ENCODE measurements around the gene BTG1.
A peak's percentile ranks its signal among the peaks of the same experiment; 100 is the strongest.

Gene BTG1

GRCh38 chr12:92109613-92110012 is 36.0 kb downstream of the BTG1 start:
- H3K27ac ChIP-seq (replicated peaks; ENCODE audit: low read length): no peak overlapping the region
- H2BK12ac ChIP-seq (ENCODE audit: low read length): no peak overlapping the region
- H2AFZ ChIP-seq (ENCODE audit: low read length): no peak overlapping the region
- H2AK5ac ChIP-seq (ENCODE audit: low read depth, low read length): no peak overlapping the region
- H2BK120ac ChIP-seq (ENCODE audit: low read depth, low read length): no peak overlapping the region
- no peaks in the 10 kb centered on the region for H3K27me3 ChIP-seq (ENCODE audit: control insufficient read depth in 3 of 3, insufficient read depth in 3 of 3, low read depth in 1 of 3, low read length in 3 of 3)
- H3K4me1 ChIP-seq (ENCODE audit: control insufficient read depth in 2 of 2, insufficient read depth in 1 of 2, low read depth in 1 of 2, low read length in 2 of 2): peaks cover 19 to 25% of the 10 kb centered on the region in 2 donors
- DNase-seq (ENCODE audit: low spot score): no peak
- H2BK5ac ChIP-seq (ENCODE audit: low read length): no peak overlapping the region
- H3K4me2 ChIP-seq (ENCODE audit: insufficient read depth, low read length, poor library complexity, severe bottlenecking): no peak overlapping the region
- H3K79me1 ChIP-seq (ENCODE audit: low read depth, low read length): no peaks in the 10 kb centered on the region
- H3K9me3 ChIP-seq (replicated peaks in 1 of 2; ENCODE audit: control insufficient read depth in 2 of 2, insufficient read depth in 1 of 2, low read depth in 1 of 2, low read length in 2 of 2): no peaks in the 10 kb centered on the region
- no peak overlapping the region for H3K9ac ChIP-seq (ENCODE audit: low read depth, low read length, poor library complexity)
- H3K36me3 ChIP-seq (replicated peaks in 1 of 2; ENCODE audit: control insufficient read depth in 2 of 2, insufficient read depth in 2 of 2, low read length in 2 of 2): no peaks in the 10 kb centered on the region
- no peak overlapping the region for H3K4ac ChIP-seq (ENCODE audit: low read length)
- no peak overlapping the region for H4K91ac ChIP-seq (ENCODE audit: low read depth, low read length, poor library complexity)
- no peak overlapping the region for H3K23ac ChIP-seq (ENCODE audit: low read depth, low read length, poor library complexity)
- WGBS, 2 donors (ENCODE audit: extremely low coverage in 2 of 2, insufficient read length in 2 of 2, insufficient replicate concordance in 1 of 2): no CpG with 5 or more reads among the region's 4 CpGs
- H2BK15ac ChIP-seq (ENCODE audit: low read length): no peak overlapping the region
- H3K4me3 ChIP-seq (ENCODE audit: low read length in 2 of 2): no peak overlapping the region
- no peak overlapping the region for H3K18ac ChIP-seq (ENCODE audit: low read length)
- no peak overlapping the region for H3K14ac ChIP-seq (ENCODE audit: low read length)
- no peak overlapping the region for H4K8ac ChIP-seq (ENCODE audit: low read depth, low read length)

- H4K91ac ChIP-seq (ENCODE audit: low read depth, low read length, poor library complexity): no peak overlapping the region
- H3K4me2 ChIP-seq (ENCODE audit: insufficient read depth, low read length, poor library complexity, severe bottlenecking): no peak overlapping the region
- H3K18ac ChIP-seq (ENCODE audit: low read length): no peak overlapping the region
- no peak for DNase-seq (ENCODE audit: low spot score)
- H3K79me1 ChIP-seq (ENCODE audit: low read depth, low read length): no peaks in the 10 kb centered on the region
- no peak overlapping the region for H2BK12ac ChIP-seq (ENCODE audit: low read length)
- no peak overlapping the region for H3K14ac ChIP-seq (ENCODE audit: low read length)
- no peak overlapping the region for H3K4ac ChIP-seq (ENCODE audit: low read length)
- no peak overlapping the region for H2BK15ac ChIP-seq (ENCODE audit: low read length)
- H3K9me3 ChIP-seq (replicated peaks in 1 of 2; ENCODE audit: control insufficient read depth in 2 of 2, insufficient read depth in 1 of 2, low read depth in 1 of 2, low read length in 2 of 2): no peaks in the 10 kb centered on the region
- H2AFZ ChIP-seq (ENCODE audit: low read length): peak overlapping the region; percentile 66
- H3K27me3 ChIP-seq (ENCODE audit: control insufficient read depth in 3 of 3, insufficient read depth in 3 of 3, low read depth in 1 of 3, low read length in 3 of 3): no peaks in the 10 kb centered on the region
- peaks cover 19 to 25% of the 10 kb centered on the region in 2 donors for H3K4me1 ChIP-seq (ENCODE audit: control insufficient read depth in 2 of 2, insufficient read depth in 1 of 2, low read depth in 1 of 2, low read length in 2 of 2)
- H3K36me3 ChIP-seq (replicated peaks in 1 of 2; ENCODE audit: control insufficient read depth in 2 of 2, insufficient read depth in 2 of 2, low read length in 2 of 2): no peaks in the 10 kb centered on the region
- no peak overlapping the region for H3K27ac ChIP-seq (replicated peaks; ENCODE audit: low read length)
- H2BK5ac ChIP-seq (ENCODE audit: low read length): no peak overlapping the region
- no peak overlapping the region for H2BK120ac ChIP-seq (ENCODE audit: low read depth, low read length)
- WGBS, 2 donors (ENCODE audit: extremely low coverage in 2 of 2, insufficient read length in 2 of 2, insufficient replicate concordance in 1 of 2): no CpG with 5 or more reads among the region's 3 CpGs
- H4K8ac ChIP-seq (ENCODE audit: low read depth, low read length): no peak overlapping the region
- no peak overlapping the region for H3K9ac ChIP-seq (ENCODE audit: low read depth, low read length, poor library complexity)
- no peak overlapping the region for H2AK5ac ChIP-seq (ENCODE audit: low read depth, low read length)
- no peak overlapping the region for H3K4me3 ChIP-seq (ENCODE audit: low read length in 2 of 2)
- H3K23ac ChIP-seq (ENCODE audit: low read depth, low read length, poor library complexity): no peak overlapping the region
These were observed 37.0 kb downstream of the BTG1 start for GRCh38 chr12:92108651-92109050.

DNA sequence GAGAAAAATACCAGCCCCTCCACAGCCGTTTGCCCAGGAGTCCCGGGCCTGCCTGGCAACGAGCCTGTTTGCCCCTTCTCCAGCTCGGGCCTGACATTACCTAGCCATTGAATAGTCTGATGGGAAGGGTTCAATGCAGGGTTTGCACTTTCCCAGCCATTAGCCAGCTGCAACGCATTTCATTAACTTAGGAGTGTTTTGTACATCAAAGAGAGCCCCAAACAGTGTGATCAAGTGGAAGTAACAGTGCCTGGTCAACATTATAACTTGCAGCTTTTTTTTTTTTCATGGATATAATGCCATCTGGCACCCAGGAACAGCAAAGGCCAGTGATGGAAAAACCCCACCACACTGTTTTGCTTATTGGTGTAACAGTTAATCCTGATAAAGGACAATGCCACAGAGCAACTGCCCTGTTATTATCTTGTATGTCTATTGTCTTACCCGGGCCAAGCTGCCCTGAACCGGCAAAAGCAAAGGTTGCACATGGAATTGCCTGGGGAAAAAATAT is 38.0 kb downstream of the BTG1 start:
- H3K14ac ChIP-seq (ENCODE audit: low read length): no peak overlapping the region
- H3K4me3 ChIP-seq (ENCODE audit: low read length in 2 of 2): no peak overlapping the region
- peak overlapping the region; percentile 66 for H2AFZ ChIP-seq (ENCODE audit: low read length)
- H3K18ac ChIP-seq (ENCODE audit: low read length): no peak overlapping the region
- no peak overlapping the region for H2BK5ac ChIP-seq (ENCODE audit: low read length)
- no peak overlapping the region for H3K23ac ChIP-seq (ENCODE audit: low read depth, low read length, poor library complexity)
- H3K9me3 ChIP-seq (replicated peaks in 1 of 2; ENCODE audit: control insufficient read depth in 2 of 2, insufficient read depth in 1 of 2, low read depth in 1 of 2, low read length in 2 of 2): no peaks in the 10 kb centered on the region
- no peak overlapping the region for H2BK15ac ChIP-seq (ENCODE audit: low read length)
- DNase-seq (ENCODE audit: low spot score): peak; percentile 27
- peaks cover 1% of the 10 kb centered on the region for H3K79me1 ChIP-seq (ENCODE audit: low read depth, low read length)
- H4K91ac ChIP-seq (ENCODE audit: low read depth, low read length, poor library complexity): no peak overlapping the region
- no peak overlapping the region for H2BK12ac ChIP-seq (ENCODE audit: low read length)
- H3K9ac ChIP-seq (ENCODE audit: low read depth, low read length, poor library complexity): no peak overlapping the region
- no peak overlapping the region for H3K4me2 ChIP-seq (ENCODE audit: insufficient read depth, low read length, poor library complexity, severe bottlenecking)
- H4K8ac ChIP-seq (ENCODE audit: low read depth, low read length): no peak overlapping the region
- no peak overlapping the region for H2BK120ac ChIP-seq (ENCODE audit: low read depth, low read length)
- no CpG with 5 or more reads among the region's 7 CpGs for WGBS, 2 donors (ENCODE audit: extremely low coverage in 2 of 2, insufficient read length in 2 of 2, insufficient replicate concordance in 1 of 2)
- H3K27me3 ChIP-seq (ENCODE audit: control insufficient read depth in 3 of 3, insufficient read depth in 3 of 3, low read depth in 1 of 3, low read length in 3 of 3): no peaks in the 10 kb centered on the region
- H3K4me1 ChIP-seq (ENCODE audit: control insufficient read depth in 2 of 2, insufficient read depth in 1 of 2, low read depth in 1 of 2, low read length in 2 of 2): peaks cover 19 to 25% of the 10 kb centered on the region in 2 donors
- no peaks in the 10 kb centered on the region for H3K36me3 ChIP-seq (replicated peaks in 1 of 2; ENCODE audit: control insufficient read depth in 2 of 2, insufficient read depth in 2 of 2, low read length in 2 of 2)
- H3K27ac ChIP-seq (replicated peaks; ENCODE audit: low read length): peak overlapping the region; percentile 24
- no peak overlapping the region for H3K4ac ChIP-seq (ENCODE audit: low read length)
- H2AK5ac ChIP-seq (ENCODE audit: low read depth, low read length): no peak overlapping the region

GRCh38 chr12:92107094-92107493 is 38.6 kb downstream of the BTG1 start:
- no peak overlapping the region for H4K91ac ChIP-seq (ENCODE audit: low read depth, low read length, poor library complexity)
- no peak overlapping the region for H2BK12ac ChIP-seq (ENCODE audit: low read length)
- no peak overlapping the region for H3K4me2 ChIP-seq (ENCODE audit: insufficient read depth, low read length, poor library complexity, severe bottlenecking)
- peaks cover 19 to 25% of the 10 kb centered on the region in 2 donors for H3K4me1 ChIP-seq (ENCODE audit: control insufficient read depth in 2 of 2, insufficient read depth in 1 of 2, low read depth in 1 of 2, low read length in 2 of 2)
- no peaks in the 10 kb centered on the region for H3K9me3 ChIP-seq (replicated peaks in 1 of 2; ENCODE audit: control insufficient read depth in 2 of 2, insufficient read depth in 1 of 2, low read depth in 1 of 2, low read length in 2 of 2)
- H3K27me3 ChIP-seq (ENCODE audit: control insufficient read depth in 3 of 3, insufficient read depth in 3 of 3, low read depth in 1 of 3, low read length in 3 of 3): no peaks in the 10 kb centered on the region
- peak overlapping the region; percentile 24 for H3K27ac ChIP-seq (replicated peaks; ENCODE audit: low read length)
- H2BK5ac ChIP-seq (ENCODE audit: low read length): no peak overlapping the region
- H2AK5ac ChIP-seq (ENCODE audit: low read depth, low read length): no peak overlapping the region
- no peak overlapping the region for H4K8ac ChIP-seq (ENCODE audit: low read depth, low read length)
- no peaks in the 10 kb centered on the region for H3K36me3 ChIP-seq (replicated peaks in 1 of 2; ENCODE audit: control insufficient read depth in 2 of 2, insufficient read depth in 2 of 2, low read length in 2 of 2)
- no peak overlapping the region for H3K23ac ChIP-seq (ENCODE audit: low read depth, low read length, poor library complexity)
- no peak overlapping the region for H3K18ac ChIP-seq (ENCODE audit: low read length)
- no peak overlapping the region for H3K9ac ChIP-seq (ENCODE audit: low read depth, low read length, poor library complexity)
- no peak overlapping the region for H3K4me3 ChIP-seq (ENCODE audit: low read length in 2 of 2)
- H2AFZ ChIP-seq (ENCODE audit: low read length): peak overlapping the region; percentile 66
- DNase-seq (ENCODE audit: low spot score): no peak
- no peak overlapping the region for H3K4ac ChIP-seq (ENCODE audit: low read length)
- no peak overlapping the region for H3K14ac ChIP-seq (ENCODE audit: low read length)
- no peak overlapping the region for H2BK15ac ChIP-seq (ENCODE audit: low read length)
- H3K79me1 ChIP-seq (ENCODE audit: low read depth, low read length): peaks cover 1% of the 10 kb centered on the region
- no CpG with 5 or more reads among the region's 4 CpGs for WGBS, 2 donors (ENCODE audit: extremely low coverage in 2 of 2, insufficient read length in 2 of 2, insufficient replicate concordance in 1 of 2)
- H2BK120ac ChIP-seq (ENCODE audit: low read depth, low read length): no peak overlapping the region

All from neuronal stem cell (in vitro differentiated cells).